CD4-positive, alpha-beta T cell (primary cell): Measurements from ENCODE around the gene C10orf62. TPM values are rescaled to one million over a fixed set of nuclear protein-coding genes. Genes with fewer than 3 reads are reported as not detected.

Experiments
- ATAC-seq: fragments of 200-7000 bp; cut with Tn5 transposase; one replicate; pipeline ENCODE4 v1.10.0; 2022; ENCODE audit warnings: mild to moderate bottlenecking; ENCODE audit not compliant: poor library complexity
- CTCF ChIA-PET: fragments of 350-600 bp; sonication (Branson Sonifier 250); formaldehyde crosslinking; loops from one replicate; lab custom pipeline; 2021; ENCODE audit warnings: antibody characterized with exemption, inconsistent platforms; lab: Charles Lee
- POLR2A ChIA-PET: fragments of 350-600 bp; sonication (Branson Sonifier 250); formaldehyde crosslinking; loops from one replicate; lab custom pipeline; 2021; ENCODE audit warnings: antibody characterized with exemption, inconsistent platforms; lab: Charles Lee
- DNase-seq, 14 experiments: peaks; one replicate each; pipeline ENCODE4 v3.0.0-alpha.2; 2013 to 2020; ENCODE audit warnings: mixed read lengths in 2 of 14
- H3K27ac ChIP-seq, 2 donors: one replicate each; pipeline versions ENCODE4 v1.5.1 to v1.7.0; 2013; ENCODE audit warnings: low read length in 2 of 2, low read depth in 1 of 2, mild to moderate bottlenecking in 1 of 2
- H3K27me3 ChIP-seq, 2 experiments: 1 replicate in 1 of 2; 2 replicates in 1 of 2; pipeline versions ENCODE4 v1.6.1 to v1.7.0; 2013; ENCODE audit warnings: low read length in 2 of 2, control low read depth in 1 of 2, mild to moderate bottlenecking in 1 of 2, moderate library complexity in 1 of 2; ENCODE audit not compliant: insufficient read depth in 2 of 2, control insufficient read depth in 1 of 2
- H3K36me3 ChIP-seq: one replicate; pipeline ENCODE4 v1.6.1; 2013; ENCODE audit warnings: low read length, control low read depth; ENCODE audit not compliant: insufficient read depth
- H3K4me1 ChIP-seq: one replicate; pipeline ENCODE4 v1.6.1; 2013; ENCODE audit warnings: low read length, control low read depth; ENCODE audit not compliant: insufficient read depth
- H3K4me3 ChIP-seq: one replicate; pipeline ENCODE4 v1.5.1; 2013; ENCODE audit warnings: mild to moderate bottlenecking, low read length, moderate library complexity
- H3K9me3 ChIP-seq, 2 experiments: 1 replicate in 1 of 2; 2 replicates in 1 of 2; pipeline versions ENCODE4 v1.6.1 to v1.7.0; 2013; ENCODE audit warnings: low read length in 2 of 2, mild to moderate bottlenecking in 2 of 2, control low read depth in 1 of 2, moderate library complexity in 1 of 2; ENCODE audit not compliant: control insufficient read depth in 1 of 2, insufficient read depth in 1 of 2
- H3K27ac Mint-ChIP-seq: one replicate; pipeline ENCODE4 v1.8.0; 2020; ENCODE audit warnings: mixed read lengths
- H3K27me3 Mint-ChIP-seq: one replicate; pipeline ENCODE4 v1.8.0; 2021; ENCODE audit warnings: mixed read lengths
- H3K36me3 Mint-ChIP-seq: one replicate; pipeline ENCODE4 v1.8.0; 2021; ENCODE audit warnings: low read depth, mixed read lengths
- H3K4me1 Mint-ChIP-seq: one replicate; pipeline ENCODE4 v1.8.0; 2021; ENCODE audit warnings: low read depth, mixed read lengths
- H3K4me3 Mint-ChIP-seq: one replicate; pipeline ENCODE4 v1.8.0; 2020; ENCODE audit warnings: mild to moderate bottlenecking, mixed read lengths
- H3K9me3 Mint-ChIP-seq: one replicate; pipeline ENCODE4 v1.8.0; 2020; ENCODE audit warnings: mixed read lengths
- intact Hi-C, 2 experiments: fragments of 100-400 bp; cut with DNase I in 1 of 2; cut with micrococcal nuclease in 1 of 2; formaldehyde crosslinking; loops; one replicate each; pipeline versions ENCODE4 v1.15.1 to v1.9.0; 2023 to 2025; cut with DNase I, micrococcal nuclease
- polyA plus RNA-seq, 2 donors: library from polyadenylated mRNA; unstranded; fragments of 120-200 nt; gene quantifications; one replicate each; pipeline ENCODE4 v1.2.1, GENCODE V29; 2013
- total RNA-seq, 174 experiments: library from RNA in 2 of 174; stranded (reverse) in 2 of 174; gene quantifications; one replicate each; pipeline ENCODE4 v1.2.3 and lab custom pipeline; 2021 to 2026
- TF ChIP-seq, protein P1 (sequence below): fragments of 200-600 bp; IDR thresholded peaks from one replicate; pipeline ENCODE4 v1.8.0; 2022; ENCODE audit warnings: antibody characterized with exemption, mild to moderate bottlenecking

C10orf62 gene
- total RNA-seq (not detected), total RNA-seq (lab: John Stamatoyannopoulos, UW) (0 to 0.07 (median 0) reads per million in 172 experiments)
- not detected for polyA plus RNA-seq (2013, experiment 1 of 2)
- polyA plus RNA-seq (2013, experiment 2 of 2): not detected

DNA sequence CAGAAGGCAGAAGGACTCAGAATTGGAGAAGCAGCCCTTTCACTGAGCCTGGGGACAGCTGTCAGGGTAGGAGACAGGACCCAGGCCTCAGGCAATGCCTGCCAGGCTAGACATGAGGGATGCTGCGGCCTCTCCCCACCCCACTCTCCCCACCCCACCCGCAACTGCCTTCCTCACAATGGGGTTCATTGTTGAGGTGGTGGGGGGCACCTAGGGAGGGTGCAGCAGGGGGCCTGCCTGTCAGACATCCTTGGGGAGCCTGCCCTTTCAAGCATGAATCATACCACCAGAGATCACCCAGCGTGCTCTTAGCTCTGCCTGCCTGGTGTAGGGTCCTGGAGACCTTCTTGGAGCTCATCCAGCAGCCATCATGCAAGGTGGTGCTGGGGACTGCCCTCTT, at the start of gene C10orf62:
Gene C10orf62, plus strand, starts transcription at position 243 of the 400 bp plus-strand sequence. CDS start 177 bp downstream, outside the sequence.
- no peak for ATAC-seq
- Histone ChIP-seq H3K36me3 (no peaks in the 10 kb centered on the region), H3K4me3 (no peak within 1 kb of the TSS), H3K9me3 (no peaks in the 10 kb centered on the region), H3K27ac (no peak within 1 kb of the TSS), H3K4me1 (no peaks in the 10 kb centered on the region), H3K27me3 (no peaks in the 10 kb centered on the region)
- DNase-seq: no peak
- Mint-ChIP-seq H3K9me3 (no peaks in the 10 kb centered on the region), H3K36me3 (no peaks in the 10 kb centered on the region), H3K4me3 (no peak within 1 kb of the TSS), H3K27me3 (no peaks in the 10 kb centered on the region), H3K4me1 (no peaks in the 10 kb centered on the region), H3K27ac (no peak within 1 kb of the TSS)
- intact Hi-C loops: no loop called here
- ChIA-PET CTCF (no interaction called here), POLR2A (no interaction called here)
- TF ChIP-seq, protein P1, sequence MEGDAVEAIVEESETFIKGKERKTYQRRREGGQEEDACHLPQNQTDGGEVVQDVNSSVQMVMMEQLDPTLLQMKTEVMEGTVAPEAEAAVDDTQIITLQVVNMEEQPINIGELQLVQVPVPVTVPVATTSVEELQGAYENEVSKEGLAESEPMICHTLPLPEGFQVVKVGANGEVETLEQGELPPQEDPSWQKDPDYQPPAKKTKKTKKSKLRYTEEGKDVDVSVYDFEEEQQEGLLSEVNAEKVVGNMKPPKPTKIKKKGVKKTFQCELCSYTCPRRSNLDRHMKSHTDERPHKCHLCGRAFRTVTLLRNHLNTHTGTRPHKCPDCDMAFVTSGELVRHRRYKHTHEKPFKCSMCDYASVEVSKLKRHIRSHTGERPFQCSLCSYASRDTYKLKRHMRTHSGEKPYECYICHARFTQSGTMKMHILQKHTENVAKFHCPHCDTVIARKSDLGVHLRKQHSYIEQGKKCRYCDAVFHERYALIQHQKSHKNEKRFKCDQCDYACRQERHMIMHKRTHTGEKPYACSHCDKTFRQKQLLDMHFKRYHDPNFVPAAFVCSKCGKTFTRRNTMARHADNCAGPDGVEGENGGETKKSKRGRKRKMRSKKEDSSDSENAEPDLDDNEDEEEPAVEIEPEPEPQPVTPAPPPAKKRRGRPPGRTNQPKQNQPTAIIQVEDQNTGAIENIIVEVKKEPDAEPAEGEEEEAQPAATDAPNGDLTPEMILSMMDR: no peak

GRCh38 chr10:97540669-97541500, 48.6 kb upstream of the C10orf62 start:
- no peaks in the 10 kb centered on the region for H3K4me1 Mint-ChIP-seq
- no peaks in the 10 kb centered on the region for H3K27me3 Mint-ChIP-seq
- TF ChIP-seq, protein P1: no peak
- no peak overlapping the region for H3K27ac ChIP-seq
- no peak overlapping the region for H3K27ac Mint-ChIP-seq
- H3K36me3 Mint-ChIP-seq: no peaks in the 10 kb centered on the region
- intact Hi-C loops: loop anchor here in 1 of 2 experiments (5.0 kb wide), 1 partner anchor 34 kb away; no protein-coding TSS in a partner anchor
- no peaks in the 10 kb centered on the region for H3K9me3 ChIP-seq
- H3K4me1 ChIP-seq: peaks cover 10% of the 10 kb centered on the region
- no peak overlapping the region for H3K4me3 Mint-ChIP-seq
- no peak for DNase-seq
- no peaks in the 10 kb centered on the region for H3K36me3 ChIP-seq
- no peak for ATAC-seq
- ChIA-PET POLR2A (no interaction called here), CTCF (no interaction called here)
- H3K4me3 ChIP-seq: no peak overlapping the region
- no peaks in the 10 kb centered on the region for H3K27me3 ChIP-seq
- no peaks in the 10 kb centered on the region for H3K9me3 Mint-ChIP-seq

DNA sequence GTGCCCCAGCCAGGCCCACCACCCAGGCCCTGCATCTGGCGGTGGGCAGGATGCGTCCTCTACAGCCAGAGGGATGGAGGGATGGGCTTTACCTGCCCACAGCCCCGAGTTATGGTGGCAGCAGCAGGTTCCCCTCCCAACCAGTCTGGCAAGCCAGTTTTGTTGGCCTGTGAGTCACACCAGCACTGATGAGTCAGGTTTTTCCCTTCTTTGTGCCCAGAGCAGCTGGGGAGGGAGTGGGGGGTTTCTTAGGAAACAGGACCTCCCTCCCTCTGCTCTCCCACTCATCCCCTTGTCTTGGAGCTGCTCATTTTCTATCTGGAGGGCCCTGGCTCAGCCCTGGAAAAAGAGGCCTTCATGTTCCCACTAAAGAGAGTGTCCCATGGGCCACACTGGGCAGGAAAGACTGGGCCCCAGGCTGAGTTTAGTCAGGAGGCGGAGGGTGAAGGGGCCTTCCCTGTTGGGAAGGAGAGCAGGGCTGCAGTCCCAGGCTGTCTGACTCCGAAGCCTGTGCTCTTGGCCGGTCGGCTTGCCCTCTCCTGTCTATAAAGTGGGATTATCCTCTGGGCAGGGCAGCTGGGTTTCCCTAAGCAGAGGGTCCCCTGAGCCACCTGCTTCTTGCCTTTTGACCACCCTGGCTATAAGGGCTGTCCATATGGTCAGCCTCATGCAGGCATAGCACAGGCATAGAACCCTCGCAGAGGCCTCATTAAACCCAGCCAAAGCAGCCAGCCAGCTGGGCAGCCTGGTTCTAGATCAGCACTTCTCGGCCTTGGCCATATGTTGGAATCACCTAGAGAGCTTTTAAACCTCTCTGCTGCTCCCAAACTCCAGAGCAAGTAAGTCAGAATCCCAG, 47.1 kb upstream of the C10orf62 start:
- Mint-ChIP-seq H3K27me3 (no peaks in the 10 kb centered on the region), H3K4me3 (no peak overlapping the region), H3K4me1 (no peaks in the 10 kb centered on the region), H3K9me3 (no peaks in the 10 kb centered on the region), H3K27ac (no peak overlapping the region), H3K36me3 (no peaks in the 10 kb centered on the region)
- intact Hi-C loops: loop anchor here in 1 of 2 experiments (5.0 kb wide), 1 partner anchor 35 kb away; no protein-coding TSS in a partner anchor
- Histone ChIP-seq H3K27ac (no peak overlapping the region), H3K36me3 (no peaks in the 10 kb centered on the region), H3K4me3 (no peak overlapping the region), H3K9me3 (no peaks in the 10 kb centered on the region), H3K4me1 (peaks cover 10% of the 10 kb centered on the region), H3K27me3 (no peaks in the 10 kb centered on the region)
- no peak for ATAC-seq
- TF ChIP-seq, protein P1: no peak
- CTCF ChIA-PET: no interaction called here
- POLR2A ChIA-PET: no interaction called here
- DNase-seq: peak in 3 of 14 experiments; percentile 29 to 59 (median 55)
